K562 (cell line): ENCODE measurements around the gene RNH1. TPM values are rescaled to one million over a fixed set of nuclear protein-coding genes. Genes with fewer than 3 reads are reported as not detected.
A peak's percentile ranks its signal among the peaks of the same experiment; 100 is the strongest.

Source experiments
- ATAC-seq: fragments of 200-7000 bp; cut with Tn5 transposase; 3 replicates; pipeline ENCODE4 v1.9.1; 2020; ENCODE audit warnings: moderate library complexity
- BruUV-seq: library from RNA; stranded (reverse); fragments of 400-500 nt; replicated peaks from 2 replicates; lab custom pipeline; 2021; lab: Mats Ljungman, UMichigan
- CTCF ChIA-PET: fragments of 300-600 bp; formaldehyde crosslinking; extraction: SDS; loops from one replicate; lab custom pipeline; 2021; ENCODE audit warnings: low intra/inter-chr PET ratio; lab: Yijun Ruan, JAX
- POLR2A ChIA-PET: fragments of 300-600, 350-650 bp; sonication (Branson Sonifier 250); formaldehyde crosslinking; extraction: SDS; loops from one replicate; lab custom pipeline; 2021; ENCODE audit warnings: antibody characterized with exemption, inconsistent platforms; lab: Yijun Ruan, JAX
- DNase-seq, 4 experiments: peaks; one replicate each; pipeline versions ENCODE4 v3.0.0 to v3.0.0-alpha.2; 2011 to 2018; ENCODE audit warnings: low spot score in 3 of 4, mixed read lengths in 3 of 4; ENCODE audit errors: extremely low read depth in 1 of 4
- FAIRE-seq: peaks from 2 replicates; lab custom pipeline; 2011; peaks lifted over from hg19 to GRCh38; lab: Jason Lieb, UNC
- H2AFZ ChIP-seq: 2 replicates; pipeline ENCODE4 v1.6.0; 2011; ENCODE audit warnings: low read depth, low read length, control low read depth, inconsistent platforms
- H3K27ac ChIP-seq: fragments of 200-600 bp; 3 replicates; pipeline ENCODE4 v1.8.0; 2011; ENCODE audit warnings: low read depth, mild to moderate bottlenecking, control low read depth, inconsistent platforms, low read length, moderate library complexity, mixed read lengths; ENCODE audit errors: extremely low read depth
- H3K27me3 ChIP-seq, 2 experiments: fragments of 300-600 bp in 1 of 2; 2 replicates in 1 of 2; 3 replicates in 1 of 2; pipeline versions ENCODE4 v1.6.0 to v1.8.0; 2011; ENCODE audit warnings: inconsistent platforms in 2 of 2, low read length in 2 of 2, mild to moderate bottlenecking in 1 of 2, mixed read lengths in 1 of 2, moderate library complexity in 1 of 2; ENCODE audit not compliant: control insufficient read depth in 2 of 2, insufficient read depth in 2 of 2
- H3K36me3 ChIP-seq: fragments of 300-600 bp; 3 replicates; pipeline ENCODE4 v1.8.0; 2011; ENCODE audit warnings: mild to moderate bottlenecking, low read length, inconsistent platforms; ENCODE audit not compliant: control insufficient read depth, insufficient read depth
- H3K4me1 ChIP-seq, 2 experiments: fragments of 200-600 bp in 1 of 2; replicated peaks in 1 of 2; 2 replicates in 1 of 2; 3 replicates in 1 of 2; pipeline versions ENCODE4 v1.5.1 to v1.8.0; 2011; ENCODE audit warnings: inconsistent platforms in 2 of 2, low read length in 2 of 2, mild to moderate bottlenecking in 1 of 2, mixed read lengths in 1 of 2, moderate library complexity in 1 of 2; ENCODE audit not compliant: control insufficient read depth in 2 of 2, insufficient read depth in 2 of 2
- H3K4me2 ChIP-seq: 2 replicates; pipeline ENCODE4 v1.6.1; 2011; ENCODE audit warnings: low read length, control low read depth, inconsistent platforms, mixed read lengths; ENCODE audit not compliant: insufficient read depth
- H3K4me3 ChIP-seq: fragments of 200-600 bp; sonication (generic), shearing (Covaris generic); 2 replicates; pipeline ENCODE4 v1.5.1; 2016; ENCODE audit warnings: control low read depth, inconsistent platforms
- H3K79me2 ChIP-seq: fragments of 200-600 bp; 3 replicates; pipeline ENCODE4 v1.8.0; 2011; ENCODE audit warnings: low read length, inconsistent platforms; ENCODE audit not compliant: control insufficient read depth, insufficient read depth
- H3K9ac ChIP-seq, 2 experiments: 2 replicates each; pipeline versions ENCODE4 v1.6.0 to v1.6.1; 2011; ENCODE audit warnings: low read depth in 2 of 2, low read length in 2 of 2, control low read depth in 1 of 2, inconsistent platforms in 1 of 2, mild to moderate bottlenecking in 1 of 2, mixed read lengths in 1 of 2; ENCODE audit not compliant: insufficient read depth in 1 of 2
- H3K9me1 ChIP-seq: one replicate; pipeline ENCODE4 v1.6.0; 2011; ENCODE audit warnings: inconsistent platforms, mild to moderate bottlenecking, low read length, moderate library complexity; ENCODE audit not compliant: control insufficient read depth, insufficient read depth
- H3K9me3 ChIP-seq: replicated peaks from 2 replicates; pipeline ENCODE4 v1.5.1; 2011; ENCODE audit warnings: low read depth, low read length, inconsistent platforms; ENCODE audit not compliant: control insufficient read depth, insufficient read depth
- H4K20me1 ChIP-seq: replicated peaks from 2 replicates; pipeline ENCODE4 v1.6.1; 2011; ENCODE audit warnings: low read length, inconsistent platforms, mixed read lengths; ENCODE audit not compliant: control insufficient read depth, insufficient read depth
- CBX2 ChIP-seq: fragments of 200-600 bp; sonication (generic); IDR thresholded peaks from one replicate; pipeline ENCODE4 v1.6.1; 2012; ENCODE audit warnings: mild to moderate bottlenecking, low read length, inconsistent platforms; ENCODE audit not compliant: insufficient read depth, poor library complexity, severe bottlenecking
- ELK1 ChIP-seq: sonication (generic); formaldehyde crosslinking; IDR thresholded peaks from 2 replicates; pipeline ENCODE4 v1.8.1; 2022; ENCODE audit warnings: missing genetic modification reagents
- FOSL1 ChIP-seq: fragments of 200-800 bp; sonication (Bioruptor generic); conservative IDR thresholded peaks from 2 replicates; pipeline ENCODE4 v1.6.1; 2016; ENCODE audit warnings: missing genetic modification characterization, missing compliant biosample characterization
- MGA ChIP-seq: fragments of 450-650 bp; IDR thresholded peaks from 2 replicates; pipeline ENCODE4 v1.6.1; 2016; ENCODE audit warnings: mild to moderate bottlenecking, moderate library complexity
- MTA1 ChIP-seq: fragments of 450-650 bp; IDR thresholded peaks from 2 replicates; pipeline ENCODE4 v1.6.1; 2017; ENCODE audit warnings: borderline replicate concordance
- NUFIP1 ChIP-seq: fragments of 450-650 bp; IDR thresholded peaks from 2 replicates; pipeline ENCODE4 v1.6.1; 2018; ENCODE audit not compliant: partially characterized antibody
- TOE1 ChIP-seq, 2 experiments: fragments of 450-650 bp in 1 of 2; sonication (generic) in 1 of 2; formaldehyde crosslinking in 1 of 2; IDR thresholded peaks; 2 replicates each; pipeline versions ENCODE4 v1.7.1 to v1.8.0; 2016 to 2022; ENCODE audit warnings: borderline replicate concordance in 2 of 2, mild to moderate bottlenecking in 2 of 2, antibody characterized with exemption in 1 of 2, inconsistent platforms in 1 of 2, low read depth in 1 of 2, missing genetic modification reagents in 1 of 2, moderate library complexity in 1 of 2
- WGBS: fragments of 100-300 bp; shearing (Covaris generic); methylation state at CpG from one replicate; pipeline ENCODE4 v1.1.6; 2016; ENCODE audit warnings: low coverage, mixed read lengths; ENCODE audit not compliant: insufficient coverage; ENCODE audit errors: missing lambda C conversion rate; 5-methylcytosine and 5-hydroxymethylcytosine counted together
- in situ Hi-C: fragments of 300-500 bp; cut with MboI; formaldehyde crosslinking; loops from 4 replicates; pipeline ENCODE4 v1.15.0; 2018; ENCODE audit warnings: inconsistent platforms, mixed read lengths
- intact Hi-C: fragments of 100-400 bp; cut with micrococcal nuclease; formaldehyde crosslinking; loops from 2 replicates; pipeline ENCODE4 v1.14.2; 2022
- polyA plus RNA-seq, 8 experiments: library from polyadenylated mRNA; depleted of rRNA in 4 of 8; stranded (reverse) in 5 of 8; unstranded in 3 of 8; fragments of >200 nt; fragmentation: Nextera tagmentation in 2 of 8; fragmentation: Illumina TruSeq in 1 of 8; extraction: Ambion mirVana in 2 of 8; extraction: Trizol in 1 of 8; gene quantifications; 2 replicates each; pipeline versions ENCODE4 v1.2.1 to v1.2.3, GENCODE V29; 2011 to 2014; ENCODE audit warnings: inconsistent platforms in 1 of 8, missing spikeins in 1 of 8
- total RNA-seq, 7 experiments: library from RNA; depleted of rRNA in 6 of 7; stranded (reverse); fragments of >200 nt in 6 of 7; fragmentation: Illumina TruSeq in 2 of 7; extraction: Trizol in 2 of 7; gene quantifications; 2 replicates each; pipeline versions ENCODE4 v1.2.1 to v1.2.3, GENCODE V29; 2011 to 2021; ENCODE audit warnings: low replicate concordance in 1 of 7

RNH1 gene
- total and polyA plus RNA-seq, 9 of the 15 experiments (the other 6 are each of a cell fraction or from before 2014, with no cell fraction given) = 2.5 to 160 (median 44.3) TPM

GRCh38 chr11:538431-539051 lies 31.5 kb upstream of the RNH1 start:
- H4K20me1 ChIP-seq = 0 out of 2 replicates have a peak, but pooled peaks cover 4% of the 10 kb centered on the region
- no peak overlapping the region for H3K27ac ChIP-seq
- DNase-seq (no peak), FAIRE-seq (peak; percentile 44), ATAC-seq (no peak)
- H3K4me1 ChIP-seq = peaks cover 22 to 69% of the 10 kb centered on the region in 2 experiments
- WGBS = 82% methylated on average over 18 of the region's 20 CpGs
- intact Hi-C loops = no loop called here
- peaks cover 15% of the 10 kb centered on the region for H3K79me2 ChIP-seq
- H3K9me1 ChIP-seq = peaks cover 3% of the 10 kb centered on the region
- no peak overlapping the region for H2AFZ ChIP-seq
- H3K9ac ChIP-seq = no peak overlapping the region
- ChIA-PET CTCF (no interaction called here), POLR2A (interaction anchor here (0.7 to 0.8 kb wide), 2 partner anchors 16 to 280 kb away, joined by 3 read pairs; no protein-coding TSS in a partner anchor)
- H3K9me3 ChIP-seq = no peaks in the 10 kb centered on the region
- no peak overlapping the region for H3K4me2 ChIP-seq
- H3K27me3 ChIP-seq = no peaks in the 10 kb centered on the region
- no peak overlapping the region for H3K4me3 ChIP-seq
- peaks cover 9% of the 10 kb centered on the region; the same call in 1 of the 3 replicates for H3K36me3 ChIP-seq
- BruUV-seq = no TSS peak
- no peak for TF ChIP-seq FOSL1 (tag)
- TF ChIP-seq NUFIP1 = no peak
- no peak for TF ChIP-seq MTA1
- no peak for TF ChIP-seq TOE1 (IDR thresholded peaks at IDR 0.05; ENCODE audit: borderline replicate concordance)
- TF ChIP-seq TOE1 (CRISPR knock-in tag; IDR thresholded peaks at IDR 0.05; ENCODE audit: borderline replicate concordance, low read depth) = no peak
- TF ChIP-seq ELK1 = no peak
- no peak for TF ChIP-seq CBX2
- TF ChIP-seq MGA = 0 out of 2 replicates have a peak, but pooled peaks have one; percentile 25
- in situ Hi-C loops = no loop called here
